NK-92 (cell line): ENCODE results near the gene PTPRM.
"Not testable (repeated sequence)": the region's sequence is repeated elsewhere in the genome, so short reads cannot be mapped to it uniquely, and the experiment has no call there.

Experiments used
- DNase-seq: peaks from one replicate; lab custom pipeline; 2025; ENCODE audit not compliant: unreplicated experiment; lab: John Stamatoyannopoulos, UW

Gene PTPRM

GRCh38 chr18:8034674-8035073 lies 467.6 kb downstream of the PTPRM start:
- no peak for DNase-seq

GRCh38 chr18:8036551-8036950 lies 469.4 kb downstream of the PTPRM start:
- DNase-seq = no peak

- no peak for DNase-seq
Measured at GRCh38 chr18:8037296-8037695, 470.2 kb downstream of the PTPRM start.

- no peak for DNase-seq
Measured at GRCh38 chr18:8040021-8040420, 472.9 kb downstream of the PTPRM start.

GRCh38 chr18:8041526-8042111 lies 474.5 kb downstream of the PTPRM start:
- DNase-seq = no peak

GRCh38 chr18:8044004-8044403 lies 476.9 kb downstream of the PTPRM start:
- no peak for DNase-seq

- DNase-seq = no peak
Measured at GRCh38 chr18:8045160-8045883, 478.2 kb downstream of the PTPRM start.

GRCh38 chr18:8045884-8046281 lies 478.8 kb downstream of the PTPRM start:
- DNase-seq = no peak

GRCh38 chr18:8046441-8046840 lies 479.3 kb downstream of the PTPRM start:
- DNase-seq = no peak

- DNase-seq = no peak
Measured at GRCh38 chr18:8049147-8049546, 482.0 kb downstream of the PTPRM start.

GRCh38 chr18:8050616-8051329 lies 483.7 kb downstream of the PTPRM start:
- DNase-seq = no peak

GRCh38 chr18:8051453-8051852 lies 484.3 kb downstream of the PTPRM start:
- no peak for DNase-seq

GRCh38 chr18:8052237-8052701 lies 485.2 kb downstream of the PTPRM start:
- no peak for DNase-seq

GRCh38 chr18:8056723-8057122 lies 489.6 kb downstream of the PTPRM start:
- no peak for DNase-seq

GRCh38 chr18:8063152-8063551 lies 496.0 kb downstream of the PTPRM start:
- not testable (repeated sequence) for DNase-seq

GRCh38 chr18:8063733-8064132 lies 496.6 kb downstream of the PTPRM start:
- DNase-seq = no peak

GRCh38 chr18:8065284-8065683 lies 498.2 kb downstream of the PTPRM start:
- no peak for DNase-seq

GRCh38 chr18:8065773-8066172 lies 498.7 kb downstream of the PTPRM start:
- no peak for DNase-seq

GRCh38 chr18:8069708-8070107 lies 502.6 kb downstream of the PTPRM start:
- no peak for DNase-seq

GRCh38 chr18:8073167-8073566 lies 506.1 kb downstream of the PTPRM start:
- DNase-seq = no peak

- no peak for DNase-seq
Measured at GRCh38 chr18:8080092-8080491, 513.0 kb downstream of the PTPRM start.

GRCh38 chr18:8081267-8081666 lies 514.2 kb downstream of the PTPRM start:
- no peak for DNase-seq
